WI38 (cell line): ENCODE measurements around the gene LRCH3.

ENCODE experiments used
- H3K4me3 ChIP-seq: 2 replicates; pipeline ENCODE4 v1.5.1; 2011; ENCODE audit warnings: low read depth, mild to moderate bottlenecking, control low read depth, low read length
- TF ChIP-seq, protein P1 (sequence below): IDR thresholded peaks from 2 replicates; pipeline ENCODE4 v1.5.1; 2012; ENCODE audit warnings: low read depth, mild to moderate bottlenecking, control low read depth, low read length

The LRCH3 gene

DNA sequence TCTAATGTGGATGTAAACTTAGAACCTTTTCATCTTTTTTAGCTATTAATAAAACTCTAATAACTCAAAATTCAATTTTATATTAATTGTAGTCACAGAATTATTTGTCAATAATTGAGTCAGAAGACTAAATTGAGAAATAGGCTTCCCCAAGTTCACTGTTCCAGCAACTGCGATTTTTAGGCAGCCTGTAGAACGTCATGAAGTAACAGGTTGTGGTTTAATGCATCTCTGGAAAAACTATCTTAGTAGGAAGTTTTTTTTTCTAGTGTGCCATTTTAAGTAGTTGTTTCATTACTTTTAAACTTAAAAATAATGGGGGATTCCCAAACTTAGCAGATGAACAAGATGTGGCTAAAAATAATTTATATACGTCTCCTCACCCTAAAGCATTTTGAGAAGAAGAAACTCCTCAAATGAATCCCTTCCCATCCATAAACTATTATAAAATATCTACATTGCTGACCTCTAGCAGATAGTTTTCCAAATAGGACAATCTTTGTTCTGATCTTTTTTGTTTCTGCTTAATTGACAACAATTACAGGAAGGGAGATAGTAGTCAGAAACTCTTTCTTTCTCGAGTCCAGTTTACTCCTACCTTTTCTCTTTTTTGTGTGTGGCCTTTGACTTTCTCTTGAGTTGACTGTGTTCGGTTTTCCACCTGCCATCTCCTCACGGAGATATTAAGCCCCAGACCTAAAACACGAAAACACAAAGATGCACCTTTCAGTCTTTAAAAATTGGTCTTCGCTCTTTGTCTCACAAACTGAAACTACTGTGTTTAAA, 43.1 kb downstream of the LRCH3 start:
- TF ChIP-seq, protein P1, sequence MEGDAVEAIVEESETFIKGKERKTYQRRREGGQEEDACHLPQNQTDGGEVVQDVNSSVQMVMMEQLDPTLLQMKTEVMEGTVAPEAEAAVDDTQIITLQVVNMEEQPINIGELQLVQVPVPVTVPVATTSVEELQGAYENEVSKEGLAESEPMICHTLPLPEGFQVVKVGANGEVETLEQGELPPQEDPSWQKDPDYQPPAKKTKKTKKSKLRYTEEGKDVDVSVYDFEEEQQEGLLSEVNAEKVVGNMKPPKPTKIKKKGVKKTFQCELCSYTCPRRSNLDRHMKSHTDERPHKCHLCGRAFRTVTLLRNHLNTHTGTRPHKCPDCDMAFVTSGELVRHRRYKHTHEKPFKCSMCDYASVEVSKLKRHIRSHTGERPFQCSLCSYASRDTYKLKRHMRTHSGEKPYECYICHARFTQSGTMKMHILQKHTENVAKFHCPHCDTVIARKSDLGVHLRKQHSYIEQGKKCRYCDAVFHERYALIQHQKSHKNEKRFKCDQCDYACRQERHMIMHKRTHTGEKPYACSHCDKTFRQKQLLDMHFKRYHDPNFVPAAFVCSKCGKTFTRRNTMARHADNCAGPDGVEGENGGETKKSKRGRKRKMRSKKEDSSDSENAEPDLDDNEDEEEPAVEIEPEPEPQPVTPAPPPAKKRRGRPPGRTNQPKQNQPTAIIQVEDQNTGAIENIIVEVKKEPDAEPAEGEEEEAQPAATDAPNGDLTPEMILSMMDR: no peak
- no peak overlapping the region for H3K4me3 ChIP-seq

- H3K4me3 ChIP-seq: no peak overlapping the region
- TF ChIP-seq, protein P1: no peak
These were observed 44.5 kb downstream of the LRCH3 start for GRCh38 chr3:197835509-197835908.

DNA sequence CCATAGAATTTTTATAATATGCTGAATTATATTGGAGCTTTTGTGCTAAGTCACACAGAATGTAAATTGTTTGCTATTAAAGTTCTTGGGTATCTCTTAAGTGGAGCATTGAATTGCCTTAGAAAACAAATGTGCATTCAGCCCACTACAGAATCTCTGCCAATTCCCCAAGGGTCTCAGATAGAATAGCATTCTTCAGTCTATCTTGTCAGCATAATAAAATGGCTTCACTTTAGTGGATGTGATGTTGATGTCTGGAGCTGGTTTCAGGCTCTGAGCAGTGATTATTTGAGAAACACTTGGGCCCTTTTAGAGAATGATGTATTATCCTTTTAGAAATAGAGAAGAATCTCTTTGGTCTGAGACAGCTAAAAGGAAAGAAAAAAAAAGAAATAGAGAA, 45.2 kb downstream of the LRCH3 start:
- TF ChIP-seq, protein P1: no peak
- H3K4me3 ChIP-seq: no peak overlapping the region

GRCh38 chr3:197837282-197837681, 46.2 kb downstream of the LRCH3 start:
- TF ChIP-seq, protein P1: no peak
- H3K4me3 ChIP-seq: no peak overlapping the region

GRCh38 chr3:197841789-197842188, 50.7 kb downstream of the LRCH3 start:
- TF ChIP-seq, protein P1: no peak
- no peak overlapping the region for H3K4me3 ChIP-seq

GRCh38 chr3:197846491-197846890, 55.4 kb downstream of the LRCH3 start:
- H3K4me3 ChIP-seq: no peak overlapping the region
- TF ChIP-seq, protein P1: no peak

GRCh38 chr3:197847866-197848401, 56.9 kb downstream of the LRCH3 start:
- TF ChIP-seq, protein P1: no peak
- peak overlapping the region; percentile 0; the same call in 1 of the 2 replicates for H3K4me3 ChIP-seq
